Ramos (cell line): ENCODE data around the gene NR2E1.

Experiments
- in situ Hi-C: fragments of 300-500 bp; cut with MboI; formaldehyde crosslinking; loops from one replicate; pipeline ENCODE4 v1.14.3; 2022; ENCODE audit warnings: low sequenced_read_pairs; ENCODE audit not compliant: unreplicated experiment

Gene NR2E1

GRCh38 chr6:108170332-108171290 lies 4.8 kb downstream of the NR2E1 start:
- in situ Hi-C loops = no loop called here

GRCh38 chr6:108171291-108171917 lies 5.6 kb downstream of the NR2E1 start:
- in situ Hi-C loops = no loop called here

GRCh38 chr6:108171918-108172516 lies 6.2 kb downstream of the NR2E1 start:
- in situ Hi-C loops = no loop called here

GRCh38 chr6:108174371-108175175 lies 8.8 kb downstream of the NR2E1 start:
- in situ Hi-C loops = no loop called here

- in situ Hi-C loops = no loop called here
Observed at GRCh38 chr6:108175176-108175591, 9.4 kb downstream of the NR2E1 start.

GRCh38 chr6:108175592-108176279 lies 9.9 kb downstream of the NR2E1 start:
- in situ Hi-C loops = no loop called here

GRCh38 chr6:108176281-108177089 lies 10.7 kb downstream of the NR2E1 start:
- in situ Hi-C loops = no loop called here

GRCh38 chr6:108179741-108180140 lies 13.9 kb downstream of the NR2E1 start:
- in situ Hi-C loops = no loop called here

- in situ Hi-C loops = no loop called here
Observed at GRCh38 chr6:108180266-108180665, 14.4 kb downstream of the NR2E1 start.

GRCh38 chr6:108180776-108181175 lies 15.0 kb downstream of the NR2E1 start:
- in situ Hi-C loops = no loop called here

GRCh38 chr6:108186226-108186625 lies 20.4 kb downstream of the NR2E1 start:
- in situ Hi-C loops = no loop called here

GRCh38 chr6:108187519-108187918 lies 21.7 kb downstream of the NR2E1 start:
- in situ Hi-C loops = no loop called here

- in situ Hi-C loops = no loop called here
Observed at GRCh38 chr6:108193131-108193530, 27.3 kb downstream of the NR2E1 start.

- in situ Hi-C loops = no loop called here
Observed at GRCh38 chr6:108193835-108194234, 28.0 kb downstream of the NR2E1 start.

- in situ Hi-C loops = no loop called here
Observed at GRCh38 chr6:108194503-108194902, 28.7 kb downstream of the NR2E1 start.

- in situ Hi-C loops = no loop called here
Observed at GRCh38 chr6:108195209-108195608, 29.4 kb downstream of the NR2E1 start.

- in situ Hi-C loops = no loop called here
Observed at GRCh38 chr6:108198761-108199498, 33.1 kb downstream of the NR2E1 start.

- in situ Hi-C loops = no loop called here
Observed at GRCh38 chr6:108200186-108200585, 34.4 kb downstream of the NR2E1 start.
